GM12892 (cell line): ENCODE results near the gene REEP1.

Experiments
- POLR2AphosphoS5 ChIP-seq: IDR thresholded peaks from 2 replicates; pipeline ENCODE4 v1.6.1; 2011; ENCODE audit warnings: low read depth, low read length, control low read depth
- TAF1 ChIP-seq: IDR thresholded peaks from 2 replicates; pipeline ENCODE4 v1.6.1; 2011; ENCODE audit warnings: low read depth, mild to moderate bottlenecking, control low read depth, low read length, borderline replicate concordance

- no peak for TF ChIP-seq POLR2AphosphoS5
- TF ChIP-seq TAF1, result no peak
Observed at GRCh38 chr2:86309966-86310365, 27.5 kb downstream of the REEP1 start.
